Stimulated activated CD4-positive, alpha-beta T cell treated with anti-CD3 and anti-CD28 coated beads, Interleukin-12 subunit alpha, Interleukin-12 subunit beta, amount 100 ng/mL, for 24 hours (primary cell): ENCODE results near the gene PPARD.

Experiments used
- DNase-seq, 2 experiments: peaks; one replicate each; pipeline ENCODE4 v3.0.0-alpha.2; 2020; ENCODE audit warnings: low read depth in 2 of 2

Gene PPARD

GRCh38 chr6:35468980-35469750, 126.8 kb downstream of the PPARD start:
- peak in 1 of 2 experiments; percentile 28 for DNase-seq

DNA sequence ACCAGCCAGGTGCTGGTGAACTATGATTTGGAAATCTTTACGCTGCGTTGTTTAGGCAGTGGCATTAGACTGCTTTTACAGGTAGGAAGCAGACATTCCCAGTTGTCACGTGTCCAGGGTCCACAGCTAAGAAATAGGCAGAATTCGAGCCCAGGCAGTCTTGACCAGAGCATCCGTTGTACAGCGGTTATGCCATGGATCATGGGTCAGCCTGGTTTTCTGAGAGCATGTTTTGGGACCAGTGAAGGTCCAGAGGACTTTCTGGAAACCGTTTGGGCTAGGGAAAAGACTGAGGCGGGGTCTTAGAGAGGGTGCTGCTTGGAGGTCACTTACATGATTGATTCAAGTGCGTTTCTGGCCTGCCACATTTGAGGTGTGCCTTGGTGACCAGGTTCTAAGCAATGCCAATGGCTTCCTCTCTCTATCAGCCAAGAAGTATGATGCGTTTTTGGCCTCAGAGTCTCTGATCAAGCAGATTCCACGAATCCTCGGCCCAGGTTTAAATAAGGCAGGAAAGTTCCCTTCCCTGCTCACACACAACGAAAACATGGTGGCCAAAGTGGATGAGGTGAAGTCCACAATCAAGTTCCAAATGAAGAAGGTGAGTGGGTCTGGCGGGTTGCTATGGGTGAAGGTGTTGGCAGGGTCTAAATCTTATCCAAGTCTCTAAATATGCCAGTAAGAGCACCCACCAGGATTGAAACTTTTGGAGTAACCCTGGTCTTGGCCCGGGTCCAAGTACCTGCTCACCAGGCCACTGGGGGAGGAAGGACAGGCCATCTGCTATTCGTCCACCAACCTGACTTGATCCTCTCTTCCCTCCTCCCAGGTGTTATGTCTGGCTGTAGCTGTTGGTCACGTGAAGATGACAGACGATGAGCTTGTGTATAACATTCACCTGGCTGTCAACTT, 127.6 kb downstream of the PPARD start:
- DNase-seq = peak in 1 of 2 experiments; percentile 26

DNA sequence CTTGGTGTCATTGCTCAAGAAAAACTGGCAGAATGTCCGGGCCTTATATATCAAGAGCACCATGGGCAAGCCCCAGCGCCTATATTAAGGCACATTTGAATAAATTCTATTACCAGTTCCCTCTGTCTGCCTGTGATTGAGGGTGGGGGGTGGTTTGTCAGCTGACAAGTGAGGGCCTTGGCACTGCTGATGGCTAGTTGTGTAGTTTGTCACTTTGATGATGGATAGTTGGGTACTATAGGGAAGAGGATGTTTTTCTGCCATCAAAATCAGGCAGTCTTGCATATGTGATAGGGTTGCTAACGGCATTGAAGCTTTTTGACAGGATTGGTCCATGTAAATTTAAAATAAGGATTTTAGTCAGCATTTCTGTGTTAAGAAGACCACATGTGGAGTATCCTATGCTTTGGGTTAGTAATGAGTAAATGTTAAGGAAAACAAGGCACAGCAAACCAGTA, 128.3 kb downstream of the PPARD start:
- DNase-seq = no peak

DNA sequence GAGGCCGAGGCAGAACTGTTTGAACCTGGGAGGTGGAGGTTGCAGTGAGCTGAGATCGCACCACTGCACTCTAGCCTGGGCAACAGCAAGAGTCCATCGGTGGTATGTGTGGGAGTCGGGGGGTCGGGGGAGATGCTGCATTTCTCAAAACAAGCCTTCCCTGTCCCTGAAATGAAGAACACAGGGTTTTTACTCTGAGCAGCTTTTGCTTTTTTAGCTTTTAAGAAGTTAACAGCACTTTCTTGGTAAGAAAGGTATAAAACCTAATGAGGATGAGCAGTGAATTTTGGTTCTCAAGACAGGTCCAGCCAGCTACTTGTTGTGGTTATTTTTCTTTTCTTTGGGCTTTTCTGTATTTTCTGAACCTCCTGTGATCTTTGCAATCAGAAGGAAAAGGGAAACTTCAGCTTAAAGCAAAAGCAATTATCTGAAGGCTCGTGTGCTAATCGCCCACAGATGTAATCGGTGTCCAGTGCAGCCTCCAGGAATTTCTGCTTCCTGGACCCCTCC, 129.5 kb downstream of the PPARD start:
- DNase-seq = no peak

GRCh38 chr6:35473075-35473849, 130.9 kb downstream of the PPARD start:
- peak in 1 of 2 experiments; percentile 34 for DNase-seq

DNA sequence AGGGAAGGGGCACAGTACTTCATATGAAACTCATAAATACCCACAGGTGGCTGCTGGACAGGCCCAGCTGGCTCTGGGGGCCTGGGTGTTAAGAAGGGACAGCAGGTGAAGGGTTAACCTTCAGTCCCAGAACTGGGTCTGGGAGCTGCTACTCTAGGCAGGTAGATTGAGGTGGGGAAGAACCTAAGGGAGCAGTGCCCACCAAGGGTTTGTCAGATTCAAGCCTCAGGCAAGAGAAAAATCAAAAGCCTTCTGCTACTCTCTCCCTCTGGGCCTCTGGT, 131.4 kb downstream of the PPARD start:
- DNase-seq = peak in 1 of 2 experiments; percentile 26

GRCh38 chr6:35474131-35474941, 132.0 kb downstream of the PPARD start:
- peak in 1 of 2 experiments; percentile 44 for DNase-seq

- peak in 1 of 2 experiments; percentile 29 for DNase-seq
These were observed 132.7 kb downstream of the PPARD start for GRCh38 chr6:35474942-35475570.

- DNase-seq = peak in 1 of 2 experiments; percentile 20
These were observed 133.2 kb downstream of the PPARD start for GRCh38 chr6:35475573-35475972.

- no peak for DNase-seq
These were observed 133.6 kb downstream of the PPARD start for GRCh38 chr6:35476004-35476403.

- DNase-seq = no peak
These were observed 134.7 kb downstream of the PPARD start for GRCh38 chr6:35477028-35477427.
